HG02571 (cell line): ENCODE data around the gene S1PR1.
"Not testable (repeated sequence)": the region's sequence is repeated elsewhere in the genome, so short reads cannot be mapped to it uniquely, and the experiment has no call there.

Experiments used
- ATAC-seq: cut with Tn5 transposase; IDR thresholded peaks from one replicate; pipeline ENCODE4 v1.9.1; 2021; ENCODE audit warnings: mild to moderate bottlenecking, moderate library complexity; ENCODE audit not compliant: unreplicated experiment

Gene S1PR1

GRCh38 chr1:101219924-101220870 lies 16.6 kb upstream of the S1PR1 start:
- no peak for ATAC-seq

GRCh38 chr1:101220906-101221305 lies 15.9 kb upstream of the S1PR1 start:
- ATAC-seq = no peak

DNA sequence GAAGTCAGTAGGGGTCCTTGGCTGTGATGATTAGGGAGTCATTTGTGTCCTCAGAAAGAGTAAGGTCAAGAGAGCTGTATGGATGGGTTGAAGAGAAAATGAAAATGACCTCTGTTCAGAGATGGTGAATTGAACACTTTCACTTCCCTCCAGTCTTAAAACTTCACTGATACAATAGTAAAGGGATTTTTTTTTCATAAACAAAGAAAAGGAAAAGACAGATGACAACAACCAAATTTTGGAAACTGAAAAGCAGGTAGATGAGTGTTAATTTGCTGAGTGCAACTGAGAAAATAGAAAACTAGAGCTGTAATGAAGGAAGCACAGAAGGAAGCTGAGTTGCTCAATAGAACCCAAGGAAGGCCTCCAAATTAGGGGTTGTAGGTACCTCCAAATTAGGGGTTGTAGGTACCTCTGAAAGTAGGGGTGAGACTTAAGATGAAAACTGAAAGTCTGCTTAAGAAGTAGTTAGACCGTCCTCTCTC lies 14.8 kb upstream of the S1PR1 start:
- ATAC-seq = peak; percentile 97

- ATAC-seq = no peak
Observed at GRCh38 chr1:101227837-101228236, 9.0 kb upstream of the S1PR1 start.

DNA sequence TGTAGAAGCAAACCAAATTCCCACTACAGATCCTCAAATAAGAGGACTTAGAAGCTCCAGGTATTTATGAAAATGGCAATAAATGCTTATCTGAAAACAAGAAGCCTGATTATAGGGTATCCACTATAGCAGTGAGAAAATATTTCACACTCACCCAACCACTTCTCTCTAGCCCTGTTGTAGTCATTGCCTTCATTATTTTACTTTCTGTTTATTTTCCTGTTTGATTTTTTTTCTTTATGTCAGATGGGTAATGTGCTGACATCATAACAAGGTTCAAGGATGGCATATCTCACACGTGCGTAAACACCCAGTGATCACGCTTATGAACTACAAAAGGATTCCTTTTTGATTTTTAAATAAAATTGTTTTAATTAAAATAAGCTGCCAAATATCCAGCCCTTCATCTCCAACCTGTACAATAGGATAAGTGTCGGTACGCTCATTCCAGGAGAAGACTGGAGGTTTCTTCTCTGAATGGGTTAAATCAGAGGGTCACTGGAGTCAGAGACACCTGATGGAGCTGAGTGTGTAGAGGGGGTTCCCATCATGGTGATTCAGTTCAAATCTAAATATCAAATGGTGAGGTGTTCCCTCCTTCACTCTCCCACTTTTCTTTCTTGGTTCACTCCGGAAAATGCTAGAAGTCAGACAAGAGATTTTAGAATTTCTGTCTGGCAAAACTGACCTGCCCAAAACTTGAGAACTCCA lies 8.2 kb upstream of the S1PR1 start:
- no peak for ATAC-seq

DNA sequence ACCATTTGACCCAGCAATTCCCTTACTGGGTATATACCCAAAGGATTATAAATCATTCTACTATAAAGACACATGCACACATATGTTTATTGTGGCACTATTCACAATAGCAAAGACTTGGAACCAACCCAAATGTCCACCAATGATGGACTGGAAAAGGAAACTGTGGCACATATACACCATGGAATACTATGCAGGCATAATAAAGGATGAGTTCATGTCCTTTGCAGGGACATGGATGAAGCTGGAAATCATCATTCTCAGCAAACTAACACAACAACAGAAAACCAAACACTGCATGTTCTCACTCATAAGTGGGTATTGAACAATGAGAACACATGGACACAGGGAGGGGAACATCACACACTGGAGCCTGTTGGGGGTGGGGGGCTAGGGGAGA lies 4.6 kb upstream of the S1PR1 start:
- ATAC-seq = not testable (repeated sequence)

DNA sequence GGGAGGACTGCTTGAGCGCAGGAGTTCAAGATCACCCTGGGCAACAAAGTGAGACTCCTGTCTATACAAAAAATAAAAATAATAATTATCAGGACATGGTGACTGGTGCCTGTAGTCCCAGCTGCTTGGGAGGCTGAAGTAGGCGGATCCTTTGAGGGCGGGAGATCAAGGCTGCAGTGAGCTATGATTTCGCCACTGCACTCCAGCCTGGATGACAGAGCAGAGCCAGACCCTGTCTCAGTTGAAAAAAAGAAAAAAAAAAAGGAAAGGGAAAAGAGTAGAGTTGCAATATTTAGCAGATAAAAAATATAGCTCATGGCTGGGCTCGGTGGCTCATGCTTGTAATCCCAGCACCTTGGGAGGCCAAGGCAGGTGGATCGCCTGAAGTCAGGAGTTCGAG lies 3.3 kb upstream of the S1PR1 start:
- no peak for ATAC-seq

DNA sequence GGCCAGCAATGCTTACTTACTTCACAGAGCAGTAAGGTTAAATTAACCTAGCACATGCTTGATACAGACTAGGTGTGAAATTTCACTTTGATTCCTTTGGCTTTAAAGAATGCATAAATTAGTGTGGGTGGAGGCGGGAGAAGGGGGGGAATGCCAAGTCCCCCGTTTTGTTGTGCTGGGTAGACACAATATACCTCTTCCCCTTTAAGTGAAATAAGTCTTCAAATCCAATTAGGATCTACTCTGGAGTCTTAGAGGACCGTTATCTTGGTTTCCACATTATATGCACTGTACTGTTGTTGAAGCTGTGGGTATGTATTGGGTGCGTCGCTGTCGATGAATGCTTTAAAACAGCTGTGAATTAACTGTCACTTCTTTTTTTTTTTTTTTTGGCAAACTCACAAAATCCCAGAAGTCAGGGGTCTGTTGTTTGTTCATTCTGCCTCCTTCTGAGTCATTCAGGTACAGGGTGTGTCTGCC lies 1.6 kb upstream of the S1PR1 start:
- ATAC-seq = no peak

- peak; percentile 54 for ATAC-seq
Observed at GRCh38 chr1:101235696-101236515, 913 bp upstream of the S1PR1 start.

DNA sequence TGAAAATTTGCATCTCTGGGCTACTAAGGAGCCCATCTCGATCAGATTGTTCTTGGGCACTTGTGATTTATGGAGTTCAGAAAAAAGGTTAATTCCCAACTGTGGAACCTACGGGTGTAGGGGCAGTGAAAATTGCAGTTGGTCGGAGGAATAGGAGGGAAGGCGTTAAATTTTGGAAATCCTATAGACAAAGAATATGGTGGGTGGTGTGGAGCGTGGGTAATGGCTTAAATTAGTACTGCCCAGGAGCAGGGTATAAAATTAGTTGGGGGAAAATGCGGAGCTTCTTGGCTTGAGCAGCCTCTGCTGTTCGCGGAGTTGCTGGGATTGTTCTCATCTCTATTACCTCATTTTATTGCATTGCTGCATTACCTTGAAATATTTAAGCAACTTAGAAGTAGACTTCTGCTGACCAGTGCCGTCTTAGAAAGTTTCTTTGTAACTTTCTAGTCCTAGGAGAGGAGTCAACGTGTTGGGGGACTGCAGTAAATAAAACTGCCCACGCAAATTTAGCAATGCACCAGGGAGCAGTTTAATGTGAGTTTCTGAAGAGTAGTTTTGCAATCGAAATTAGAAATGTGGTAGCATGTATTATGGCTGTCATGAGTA lies 514 bp downstream of the S1PR1 start:
- no peak for ATAC-seq

DNA sequence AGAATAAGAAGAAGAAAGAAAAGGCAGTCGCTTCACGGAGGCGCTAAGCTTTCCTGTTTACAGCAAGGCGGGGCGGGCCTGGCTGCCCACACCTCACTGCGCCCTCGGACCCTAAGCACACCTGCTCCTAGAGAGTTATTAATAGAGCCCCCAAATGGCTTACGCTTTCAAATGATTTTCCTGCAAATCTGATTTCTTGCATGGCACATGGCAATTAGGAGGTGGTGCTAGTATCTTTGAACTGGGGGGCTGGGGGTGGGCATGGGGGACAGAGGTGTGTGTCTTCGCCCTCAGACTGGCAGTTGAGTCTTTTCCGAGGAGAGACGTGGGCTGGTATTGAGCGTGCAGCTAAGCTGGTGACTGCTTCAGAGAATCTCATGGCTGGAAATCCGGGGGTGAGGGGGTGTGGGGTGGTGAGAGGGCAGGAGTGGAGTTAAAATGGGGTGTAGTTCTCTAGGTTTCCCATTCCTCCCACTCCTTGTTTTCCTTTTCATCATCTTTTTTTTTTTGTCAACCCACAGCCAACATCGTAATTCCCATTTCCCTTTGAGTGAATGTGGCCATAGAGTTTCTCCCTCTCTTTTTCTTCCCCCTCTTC lies 1.3 kb downstream of the S1PR1 start:
- ATAC-seq = no peak

- peak; percentile 26 for ATAC-seq
Observed at GRCh38 chr1:101238681-101239094, 1.9 kb downstream of the S1PR1 start.

- no peak for ATAC-seq
Observed at GRCh38 chr1:101239095-101240040, 2.5 kb downstream of the S1PR1 start.

GRCh38 chr1:101240041-101240430 lies 3.2 kb downstream of the S1PR1 start:
- no peak for ATAC-seq

- ATAC-seq = no peak
Observed at GRCh38 chr1:101241485-101242225, 4.8 kb downstream of the S1PR1 start.

DNA sequence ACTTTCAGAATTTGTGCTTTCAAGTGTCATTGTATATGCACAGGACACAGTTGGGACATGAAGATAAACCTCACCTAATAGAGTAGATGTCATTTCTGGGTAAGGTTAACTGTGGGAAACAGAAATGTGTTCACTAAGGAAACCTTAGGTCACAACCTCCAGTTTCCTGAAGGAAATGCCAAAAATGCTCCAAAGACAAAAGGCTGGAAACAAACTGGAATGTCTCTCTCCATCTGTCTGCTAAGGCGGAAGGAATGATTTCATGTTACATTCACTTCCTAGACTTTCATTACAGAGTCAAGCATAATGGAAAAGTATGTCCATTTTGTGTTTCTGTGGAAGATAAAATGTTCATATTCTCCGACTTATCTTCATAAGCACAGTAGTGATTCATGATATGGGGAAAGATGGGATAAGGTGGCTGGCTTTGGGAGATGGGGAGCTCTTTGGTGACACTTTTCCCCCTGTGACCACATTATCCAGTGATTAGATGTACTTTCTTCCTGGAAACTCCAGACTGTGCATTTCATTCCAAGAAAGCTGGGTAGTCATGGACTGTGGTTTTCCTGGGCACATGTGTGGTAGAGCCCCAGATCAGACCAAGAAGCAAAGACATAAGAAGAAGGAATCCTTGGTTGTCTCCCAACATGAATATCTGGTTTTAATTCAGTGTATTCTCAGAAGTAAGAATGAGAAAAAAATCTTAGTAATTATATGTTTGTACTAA lies 5.7 kb downstream of the S1PR1 start:
- ATAC-seq = no peak

GRCh38 chr1:101243751-101244150 lies 6.9 kb downstream of the S1PR1 start:
- no peak for ATAC-seq

DNA sequence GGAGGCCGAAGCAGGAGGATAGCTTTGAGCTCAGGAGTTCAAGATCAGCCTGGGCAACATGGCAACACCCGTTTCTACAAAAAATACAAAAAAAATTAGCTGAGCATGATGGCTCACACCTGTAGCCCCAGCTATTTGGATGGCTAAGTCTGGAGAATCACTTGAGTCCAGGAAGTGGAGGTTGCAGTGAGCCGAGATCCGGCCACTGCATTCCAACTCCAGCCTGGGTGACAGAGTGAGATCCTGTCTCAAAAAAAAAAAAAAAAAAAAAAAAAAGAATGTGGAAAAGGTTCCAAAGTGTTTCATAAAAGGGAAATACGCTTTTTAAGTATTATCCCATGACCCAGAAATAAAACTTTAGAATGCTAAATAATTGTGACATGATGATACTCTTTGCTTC lies 8.0 kb downstream of the S1PR1 start:
- no peak for ATAC-seq
